CD4-positive, alpha-beta T cell treated with Interleukin-4 for 1 hour (primary cell): ENCODE data around the gene CCDC88C.

ENCODE experiments used
- DNase-seq, 2 donors: peaks; one replicate each; pipeline ENCODE4 v3.0.0-alpha.2; 2020 to 2022

The CCDC88C gene

DNA sequence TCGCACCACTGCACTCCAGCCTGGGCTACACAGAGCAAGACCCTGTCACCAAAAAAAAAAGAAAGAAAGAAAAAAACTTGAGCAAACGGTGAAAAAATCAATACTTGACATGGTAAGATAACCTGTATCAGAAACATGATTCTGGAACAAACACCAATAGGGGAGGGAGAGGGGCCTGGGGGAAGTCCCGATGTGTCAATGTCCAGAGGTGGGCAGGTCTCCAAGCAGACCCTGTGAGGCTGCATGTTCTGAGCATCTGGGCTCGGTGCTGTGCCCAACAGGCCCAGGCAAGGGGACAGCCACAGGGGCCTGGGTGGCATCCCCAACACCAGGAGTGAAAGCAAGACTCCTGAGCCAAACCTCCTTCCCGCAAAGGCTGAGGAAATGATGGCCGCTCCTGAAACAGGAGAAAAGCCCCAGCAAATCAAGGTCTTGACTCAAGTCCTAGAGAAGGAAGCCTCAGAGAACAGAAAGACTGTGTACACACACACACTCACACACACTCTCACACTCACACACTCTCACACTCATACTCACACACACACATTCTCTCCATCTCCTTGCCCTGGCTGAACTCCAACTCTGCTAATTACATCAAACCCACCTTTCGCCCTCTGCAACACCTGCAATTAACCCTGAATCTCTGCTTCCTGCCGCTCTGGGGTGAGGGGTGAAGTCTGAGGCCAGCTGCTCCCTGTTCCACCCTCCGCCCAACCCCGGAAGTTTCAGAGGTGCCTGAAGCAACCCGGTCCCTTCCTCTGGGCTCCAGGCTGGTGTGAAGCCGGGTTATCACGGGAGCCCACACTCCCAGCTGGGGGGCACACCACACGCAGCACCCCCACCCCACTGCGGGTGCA is 20.4 kb downstream of the CCDC88C start:
- DNase-seq, result peak; percentile 60 to 69

DNA sequence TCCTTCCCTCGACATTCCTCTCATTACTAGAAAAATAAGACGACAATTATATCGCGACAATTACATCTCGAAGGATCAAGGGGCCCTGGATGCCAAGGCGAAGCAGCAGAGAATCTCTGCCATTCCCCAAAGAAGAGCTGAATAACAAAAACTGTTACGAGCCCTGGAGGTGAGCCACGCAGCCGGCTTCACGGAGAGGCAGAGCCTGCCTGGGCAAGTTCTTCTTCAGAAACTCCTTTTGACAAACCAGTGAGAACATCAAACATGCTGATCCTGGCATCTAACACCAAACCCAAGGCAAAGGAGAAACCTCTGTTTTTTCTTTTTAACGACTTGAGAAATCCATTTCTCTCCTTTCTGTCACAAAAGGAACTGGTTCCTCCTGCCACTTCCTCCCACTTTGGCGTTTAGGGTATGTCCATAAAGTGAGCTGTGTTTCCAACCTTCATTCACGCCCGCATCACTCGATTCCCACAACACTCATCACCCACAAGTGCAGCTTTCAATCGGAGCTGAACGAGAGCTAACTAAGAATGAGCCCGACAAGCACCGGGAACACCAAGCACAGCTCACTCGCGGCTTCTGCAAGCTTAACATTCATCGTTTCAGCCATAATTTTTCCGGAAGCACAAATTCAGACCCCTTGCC is 21.5 kb downstream of the CCDC88C start:
- DNase-seq, result no peak

DNA sequence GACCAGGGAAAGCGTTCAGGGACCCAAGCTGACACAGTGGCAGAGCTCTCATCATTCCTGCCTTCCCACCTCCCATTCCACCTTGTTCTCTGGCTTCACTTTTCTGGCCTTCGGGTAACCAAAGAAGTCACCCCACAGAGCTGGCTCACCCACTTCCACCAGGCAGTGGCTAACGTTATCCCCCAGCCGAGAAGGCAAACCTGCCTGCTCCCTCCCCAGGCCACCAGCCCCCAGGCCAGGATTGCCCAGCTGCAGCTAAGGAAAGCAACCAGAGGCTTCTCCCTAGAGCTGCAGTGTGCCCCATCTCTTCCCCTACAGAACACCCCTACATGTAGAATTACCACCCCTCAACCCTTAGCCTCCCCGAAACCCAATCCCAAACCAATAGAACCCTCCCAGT is 22.2 kb downstream of the CCDC88C start:
- no peak for DNase-seq

DNA sequence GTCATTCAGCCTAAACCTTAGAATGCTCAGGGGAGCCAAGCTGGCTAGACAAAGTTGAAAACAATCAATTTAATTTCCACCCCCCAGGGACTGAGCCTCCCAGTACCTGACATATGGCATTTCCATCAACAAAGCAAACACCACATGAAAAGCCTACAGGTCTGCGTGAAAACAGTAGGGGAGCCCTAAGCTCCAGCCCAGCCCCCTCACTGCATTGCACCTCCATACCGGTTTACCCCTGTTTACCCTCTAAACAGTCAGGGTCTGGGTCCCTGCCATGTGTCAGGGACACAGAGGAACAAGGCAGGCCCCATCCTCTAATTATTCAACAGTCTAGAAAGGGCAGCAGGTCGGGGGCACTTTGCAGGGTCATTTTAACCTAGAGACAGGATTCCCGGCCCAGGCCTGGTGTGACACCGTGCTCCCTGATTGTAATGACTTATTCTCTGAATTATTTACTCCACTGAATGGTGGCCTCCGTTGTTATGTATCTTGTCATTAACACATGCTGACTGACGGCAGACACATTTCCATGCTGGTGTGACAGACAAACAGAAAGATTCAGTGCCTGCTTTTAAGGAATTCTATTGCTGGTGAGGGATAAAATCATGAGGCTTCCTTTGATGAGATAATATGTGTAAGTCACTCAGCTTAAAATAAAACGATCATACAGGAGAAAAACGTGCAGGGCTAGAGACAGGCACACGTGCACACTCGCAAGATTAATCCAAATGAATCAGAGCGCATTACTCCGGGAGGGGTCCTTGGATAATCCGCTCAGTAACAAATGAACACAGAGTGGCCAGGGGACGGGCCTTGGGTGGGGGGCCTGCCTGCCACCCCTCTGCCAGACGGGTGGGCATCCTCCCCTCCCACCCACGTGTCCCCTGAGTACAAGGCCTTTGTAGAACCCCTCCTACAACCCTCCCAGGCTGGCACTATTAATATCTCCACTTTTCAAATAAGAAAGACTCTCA is 23.2 kb downstream of the CCDC88C start:
- DNase-seq, result no peak

DNA sequence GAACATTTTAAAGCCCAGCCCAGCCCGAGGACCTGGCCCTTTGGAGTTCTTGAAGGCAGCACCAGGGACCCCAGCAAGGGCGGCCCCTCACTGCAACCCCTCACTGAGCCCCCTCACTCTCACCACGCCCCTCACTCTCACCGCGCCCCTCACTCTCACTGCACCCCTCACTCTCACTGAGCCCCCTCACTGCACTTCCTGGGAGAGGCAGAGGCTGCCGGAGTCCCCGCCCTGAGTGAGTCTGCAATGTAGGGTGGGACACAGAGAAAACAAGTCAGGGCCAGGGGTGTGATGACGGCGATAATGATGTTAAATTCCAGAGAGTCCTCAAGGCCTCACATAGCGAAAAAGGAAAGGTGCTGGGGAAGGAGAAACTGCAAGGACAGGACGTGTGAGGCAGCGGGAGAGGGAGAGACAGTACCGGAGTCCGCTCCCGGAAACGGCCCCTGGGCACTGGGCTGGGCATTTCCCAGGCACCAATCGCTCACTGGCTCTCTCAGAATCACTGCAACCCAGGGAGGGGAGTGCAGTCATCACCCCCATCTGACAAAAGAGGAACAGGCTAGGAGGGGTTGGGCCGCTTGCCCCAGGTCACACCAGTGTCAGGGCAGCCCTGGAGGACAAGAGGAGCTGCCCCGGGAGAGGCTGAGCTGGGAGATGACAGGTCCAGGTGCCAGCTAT is 24.9 kb downstream of the CCDC88C start:
- DNase-seq, result peak in 1 of 2 donors; percentile 63

DNA sequence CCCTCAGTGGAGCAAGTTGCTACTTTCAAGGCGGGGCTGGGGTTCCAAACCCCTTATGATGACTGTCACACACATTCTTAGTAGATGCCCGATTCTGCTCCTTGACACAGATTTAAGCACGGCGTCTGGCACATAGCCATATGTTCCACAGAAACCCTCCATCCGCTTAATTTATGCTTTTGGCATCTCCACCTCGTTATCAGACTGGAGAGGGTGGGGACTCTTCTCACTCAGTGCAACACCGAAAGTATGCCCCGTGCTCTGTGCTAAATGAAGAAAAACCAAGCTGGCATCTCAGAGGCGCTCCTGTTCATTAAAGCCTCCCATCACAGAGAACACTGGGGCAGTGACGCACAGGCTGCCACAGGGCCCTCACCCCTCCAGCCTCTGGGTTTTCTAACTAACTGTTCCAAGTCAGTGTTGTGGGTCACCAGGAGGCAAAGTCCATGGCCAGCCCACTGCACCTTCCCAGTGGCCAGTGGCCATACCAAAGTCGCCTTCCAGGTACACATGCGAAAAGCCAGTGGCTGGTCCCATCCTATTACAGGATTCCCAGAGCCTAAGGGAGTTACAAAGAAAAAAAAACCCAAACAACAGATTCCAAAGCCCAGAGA is 27.3 kb downstream of the CCDC88C start:
- no peak for DNase-seq

DNA sequence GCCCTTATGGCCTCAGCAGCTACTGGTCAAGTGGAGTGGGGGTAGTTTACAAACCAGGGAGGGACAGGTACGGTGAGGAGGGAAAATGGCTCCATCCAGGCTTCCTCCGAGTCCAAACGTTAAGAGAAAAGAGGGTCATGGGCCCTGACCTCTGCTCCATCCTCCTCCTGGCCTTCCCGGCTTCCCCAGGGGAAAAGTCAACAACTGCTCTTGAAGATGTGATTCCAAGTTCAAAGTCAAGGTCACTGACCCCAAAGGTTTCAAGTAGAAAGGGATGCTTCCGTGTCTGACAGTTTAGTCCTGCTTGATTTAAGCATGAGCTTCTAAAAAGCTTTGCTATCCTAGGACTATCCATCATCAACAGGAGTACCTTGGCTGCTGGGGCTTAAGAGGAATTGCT is 28.5 kb downstream of the CCDC88C start:
- DNase-seq, result no peak

DNA sequence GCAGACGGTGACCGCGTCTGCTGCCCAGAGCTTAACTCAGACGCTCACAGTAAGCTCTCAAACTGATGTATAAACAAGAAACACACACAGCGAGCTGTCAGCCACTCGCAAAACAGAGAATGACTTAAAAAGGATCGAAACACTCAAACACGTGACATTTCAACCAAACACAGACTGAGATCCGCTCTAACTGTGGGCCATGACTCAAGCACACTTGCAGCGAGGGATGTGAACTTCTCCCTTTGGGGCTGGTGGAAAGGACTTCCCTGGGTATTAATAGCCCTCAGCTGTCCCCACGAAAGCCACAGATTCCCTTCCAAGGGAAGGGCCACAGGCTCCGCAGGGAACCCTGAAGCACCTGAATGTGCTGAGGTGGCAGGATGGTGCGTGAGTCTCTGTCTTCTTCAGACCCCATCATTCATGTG is 29.1 kb downstream of the CCDC88C start:
- DNase-seq, result peak; percentile 60 to 62

DNA sequence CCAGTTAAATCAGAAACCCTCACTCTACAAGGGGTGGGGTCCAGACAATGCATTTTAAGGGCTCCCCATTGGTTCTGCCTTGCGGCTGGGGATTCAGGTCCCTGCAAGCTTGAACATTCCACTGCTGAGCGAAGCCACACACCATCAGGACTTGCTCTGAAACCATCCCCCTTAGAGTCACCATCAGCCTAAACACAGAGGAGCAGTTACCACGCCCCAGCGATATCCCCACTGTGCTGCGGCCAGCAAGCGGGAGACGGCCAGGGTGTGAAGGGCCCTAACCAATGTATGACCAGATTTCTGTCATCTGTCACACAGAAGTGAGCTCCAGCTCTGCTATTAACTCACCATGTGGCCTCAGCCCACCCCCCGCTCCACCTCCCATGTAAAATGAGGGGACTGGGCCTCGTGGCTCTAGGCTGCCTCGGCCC is 29.7 kb downstream of the CCDC88C start:
- no peak for DNase-seq

DNA sequence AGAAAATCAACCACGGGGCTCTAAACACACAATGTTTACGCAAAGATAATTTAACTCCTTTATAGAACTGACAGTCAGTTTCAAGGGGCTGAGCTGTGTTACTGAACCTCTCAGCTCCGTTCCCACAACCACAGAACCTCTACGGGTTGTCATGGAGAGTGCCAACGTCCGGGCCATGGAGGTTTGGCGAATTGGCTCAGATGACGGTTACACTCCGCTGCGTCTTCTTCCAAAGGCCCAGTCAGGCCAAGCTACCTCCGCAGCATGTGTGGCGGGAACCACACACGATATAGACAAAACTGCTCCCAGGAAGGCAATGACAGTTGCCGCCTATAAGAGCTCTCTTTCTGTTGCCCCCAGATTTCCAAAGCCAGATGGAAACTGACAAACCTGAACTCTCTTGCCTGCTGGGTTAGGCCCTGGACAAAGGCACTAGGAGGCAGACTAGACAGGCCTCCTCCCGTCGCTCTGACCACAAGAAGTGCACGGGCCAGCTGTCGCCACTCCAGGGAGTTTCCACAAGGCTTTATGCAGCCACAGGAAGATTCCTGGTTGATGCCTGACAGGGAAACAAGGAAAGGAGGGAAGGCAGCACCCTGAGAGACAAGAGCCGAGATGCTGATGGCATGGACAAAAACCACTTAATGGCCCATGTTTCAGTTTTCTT is 30.3 kb downstream of the CCDC88C start:
- DNase-seq, result no peak

DNA sequence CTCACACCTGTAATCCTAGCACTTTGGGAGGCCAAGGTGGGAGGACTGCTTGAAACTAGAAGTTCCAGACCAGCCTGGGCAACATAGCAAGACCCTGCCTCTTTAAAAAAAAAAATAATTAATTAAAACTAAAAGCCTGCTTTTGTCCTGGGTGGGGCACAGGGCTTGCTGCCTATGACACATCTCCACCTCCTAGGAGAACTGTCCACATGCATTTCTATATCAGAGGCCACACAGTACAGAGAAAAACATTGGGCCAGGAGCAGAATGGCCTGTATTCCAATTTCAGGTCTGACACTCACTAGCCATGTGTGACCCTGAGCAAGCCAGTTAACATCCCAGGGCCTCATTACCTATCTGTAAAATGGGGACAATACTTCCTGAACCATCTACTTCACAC is 31.9 kb downstream of the CCDC88C start:
- no peak for DNase-seq

DNA sequence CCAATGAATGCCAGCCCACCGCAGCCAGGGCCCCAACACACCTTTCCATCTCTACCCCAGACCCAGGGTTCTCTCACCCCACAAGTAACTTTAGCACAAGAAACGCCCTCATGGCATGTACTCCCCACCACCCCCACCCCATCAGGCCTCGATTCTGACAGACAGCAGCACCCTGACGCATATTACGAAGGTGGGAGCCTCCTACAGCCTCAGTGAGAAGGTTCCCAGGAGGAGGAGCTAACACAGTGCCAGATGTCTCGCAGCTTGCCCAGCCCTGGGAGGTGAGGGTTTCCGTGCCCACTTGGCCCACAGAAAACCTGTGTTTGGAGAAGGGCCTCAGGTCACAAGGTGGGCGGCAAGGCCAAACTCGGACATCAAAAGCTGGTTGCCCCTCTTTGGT is 32.4 kb downstream of the CCDC88C start:
- DNase-seq, result no peak

DNA sequence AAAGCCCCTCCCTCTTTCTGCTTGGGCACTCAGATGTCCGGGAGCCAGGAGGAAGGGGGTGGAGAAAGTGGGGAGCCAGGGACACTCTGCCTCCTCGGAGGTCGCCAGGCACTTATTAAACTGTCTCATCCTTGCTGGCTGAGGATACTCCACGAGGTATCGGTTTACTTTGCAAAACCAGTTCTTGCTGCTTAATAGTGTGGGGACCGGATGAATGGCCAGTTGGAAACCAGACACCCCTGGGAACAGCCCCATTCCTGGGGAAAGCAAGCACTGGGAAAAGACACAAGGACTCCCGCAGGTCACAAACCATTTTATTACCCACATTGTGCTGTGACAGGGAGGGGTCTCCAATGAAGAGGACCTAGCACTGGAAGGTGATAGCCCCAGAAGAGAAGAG is 34.2 kb downstream of the CCDC88C start:
- DNase-seq, result no peak

DNA sequence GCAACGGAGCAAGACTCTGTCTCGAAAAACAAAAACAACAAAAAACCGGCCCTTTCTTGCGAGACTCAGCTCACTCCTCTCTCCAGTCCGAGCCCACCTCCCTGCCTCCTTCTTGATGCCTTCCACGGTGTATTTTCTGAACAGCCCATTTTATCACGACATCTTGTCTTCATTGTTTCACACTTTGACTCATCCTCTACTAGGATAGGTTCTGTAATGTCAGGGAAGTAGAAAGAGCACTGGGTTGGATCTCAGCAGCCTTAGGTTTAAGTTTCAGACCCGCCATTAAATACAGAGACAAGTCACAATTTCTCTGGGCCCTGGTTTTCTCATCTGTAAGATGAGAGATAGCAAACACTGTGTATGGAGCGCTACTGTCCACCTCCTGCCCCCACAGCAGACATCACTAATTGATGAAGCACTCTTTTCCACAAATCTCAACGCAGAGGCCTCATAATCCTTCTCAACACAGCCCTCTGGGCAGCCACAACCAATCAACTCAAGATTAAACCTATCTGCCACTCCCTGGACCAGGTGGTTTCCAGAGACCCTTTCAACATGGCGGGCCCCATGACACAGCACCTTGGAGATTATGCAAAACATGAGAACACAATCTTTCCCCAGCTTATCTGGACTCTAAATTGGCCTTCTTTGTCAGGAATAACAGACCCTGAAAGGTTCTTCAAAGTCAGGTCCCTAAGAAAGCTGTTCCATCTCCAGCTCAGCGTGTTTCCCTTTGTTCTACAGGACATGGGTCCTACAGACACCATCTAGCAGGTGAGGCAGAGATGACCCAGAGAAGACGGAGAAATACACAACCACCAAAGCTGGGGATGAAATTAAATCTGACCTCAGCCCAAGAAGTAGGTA is 35.6 kb downstream of the CCDC88C start:
- DNase-seq, result no peak

DNA sequence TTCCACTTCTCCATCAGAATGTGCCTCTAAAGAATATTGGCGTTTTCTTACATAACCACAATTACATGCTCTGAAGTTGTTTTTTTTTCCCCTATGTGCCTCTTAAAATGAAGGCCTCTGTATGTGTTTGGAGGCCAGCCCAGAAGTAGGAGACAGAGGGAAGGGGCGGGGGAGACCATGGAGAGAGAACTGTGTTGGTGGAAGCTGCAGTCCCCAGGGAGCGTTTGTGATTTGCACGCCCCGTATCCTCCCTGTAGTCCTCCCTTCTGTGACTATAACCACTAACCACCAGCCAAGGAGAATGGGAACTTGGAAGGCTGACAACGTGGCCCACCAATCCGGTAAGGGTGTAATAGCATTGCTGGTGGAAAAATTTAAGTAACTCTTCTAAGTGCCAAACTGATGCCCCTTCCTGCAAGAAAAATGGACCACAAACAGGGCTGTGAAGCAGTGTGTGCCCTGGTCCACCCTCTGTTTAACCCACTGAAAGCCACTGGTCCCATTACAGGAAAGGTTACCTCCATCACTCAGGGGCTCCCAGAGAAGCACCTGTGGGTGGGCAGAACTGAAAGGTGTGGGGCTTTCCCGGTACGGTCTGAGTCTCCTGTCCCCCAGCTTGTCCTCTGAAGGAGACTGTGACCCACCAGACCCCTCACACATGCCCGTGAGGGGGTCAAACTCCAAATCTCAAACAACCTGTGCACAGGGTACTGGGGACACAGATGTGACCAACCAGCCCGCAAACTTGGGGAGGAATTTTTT is 36.8 kb downstream of the CCDC88C start:
- no peak for DNase-seq

DNA sequence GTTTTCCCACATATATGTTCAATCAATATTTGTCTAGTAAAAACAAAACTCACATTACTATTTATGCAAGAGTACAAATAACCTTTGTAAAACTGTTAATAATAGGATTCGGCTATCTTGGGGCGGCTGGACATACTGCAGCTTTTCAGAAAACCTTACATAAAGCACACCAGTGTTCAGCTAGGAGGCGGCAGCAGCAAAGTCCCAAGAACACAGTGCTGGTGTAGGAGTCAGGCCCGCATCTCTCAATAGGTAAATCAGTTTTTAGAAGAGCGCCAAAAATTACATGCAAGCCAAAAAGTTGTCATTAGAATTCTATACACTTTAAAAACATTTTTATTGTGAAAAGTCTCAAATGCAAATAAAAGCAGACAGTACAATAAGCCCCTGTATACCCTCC is 37.5 kb downstream of the CCDC88C start:
- no peak for DNase-seq

DNA sequence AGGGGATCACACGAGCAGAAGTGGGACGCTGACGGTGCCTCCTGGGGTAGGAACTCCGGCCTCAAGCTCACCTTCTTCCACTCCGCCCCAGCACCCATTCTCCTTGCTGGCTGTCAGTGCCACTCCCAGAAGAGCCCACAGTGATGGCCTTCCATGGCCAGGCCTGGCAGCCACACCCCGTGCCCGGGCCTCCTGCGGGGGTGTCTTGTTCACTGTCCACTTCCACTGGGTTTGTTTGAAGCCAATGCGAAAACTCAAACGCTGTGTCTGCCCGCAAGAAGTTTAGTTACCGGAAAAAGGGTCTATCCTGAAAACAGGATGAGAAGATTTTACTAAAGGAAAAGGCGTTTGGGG is 38.1 kb downstream of the CCDC88C start:
- no peak for DNase-seq

DNA sequence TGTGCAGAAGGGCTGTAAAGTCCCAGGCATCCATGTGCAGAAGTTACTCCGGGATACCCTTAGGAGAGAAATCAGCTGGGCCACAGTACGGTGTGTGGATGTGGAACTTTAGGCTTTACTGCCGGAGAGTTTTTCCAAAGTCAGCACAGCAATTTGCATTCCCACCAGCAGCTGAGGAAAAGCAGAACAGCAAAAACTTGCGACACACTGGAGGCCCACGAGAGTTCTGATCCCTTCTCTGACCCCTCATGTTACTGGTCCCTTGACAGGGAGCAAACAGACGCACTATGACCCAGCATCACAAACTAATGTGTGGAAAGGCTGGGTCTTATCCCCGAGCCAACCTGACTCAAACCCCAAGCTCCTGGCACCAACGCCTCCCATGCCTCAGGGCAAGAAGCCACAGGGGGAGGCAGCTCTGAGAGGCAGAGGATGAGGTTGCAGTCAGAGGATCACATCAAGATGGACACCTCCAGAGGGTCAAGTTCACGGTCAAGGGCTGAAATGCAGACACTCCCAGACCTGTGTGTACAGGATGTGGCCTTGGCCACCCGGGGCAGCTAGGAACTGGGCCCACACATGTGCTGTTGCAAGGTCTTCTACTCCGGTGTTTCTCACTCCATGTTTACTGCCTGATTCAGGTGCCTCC is 38.6 kb downstream of the CCDC88C start:
- DNase-seq, result no peak
